BJ (cell line): Measurements from ENCODE around the gene LTB. TPM values are rescaled to one million over a fixed set of nuclear protein-coding genes. Genes with fewer than 3 reads are reported as not detected.

Experiments used
- CTCF ChIA-PET: fragments of 350-600 bp; formaldehyde crosslinking; extraction: SDS; loops from one replicate; lab custom pipeline; 2021; ENCODE audit warnings: antibody characterized with exemption, inconsistent platforms; lab: Yijun Ruan, JAX
- POLR2A ChIA-PET: fragments of 300-600 bp; sonication (Branson Sonifier 250); formaldehyde crosslinking; extraction: SDS; loops from one replicate; lab custom pipeline; 2021; ENCODE audit warnings: antibody characterized with exemption; lab: Charles Lee
- DNase-seq: peaks from one replicate; pipeline ENCODE4 v3.0.0-alpha.2; 2011; ENCODE audit warnings: low read depth
- H3K27me3 ChIP-seq: 2 replicates; pipeline ENCODE4 v1.6.0; 2011; ENCODE audit warnings: low read length; ENCODE audit not compliant: control insufficient read depth, insufficient read depth
- H3K36me3 ChIP-seq: 2 replicates; pipeline ENCODE4 v1.5.1; 2011; ENCODE audit warnings: low read length; ENCODE audit not compliant: control insufficient read depth, insufficient read depth
- H3K4me3 ChIP-seq: 2 replicates; pipeline ENCODE4 v1.5.1; 2011; ENCODE audit warnings: low read depth, mild to moderate bottlenecking, control low read depth, low read length
- polyA plus RNA-seq: library from polyadenylated mRNA; depleted of rRNA; stranded (reverse); fragments of >200 nt; gene quantifications from 2 replicates; pipeline ENCODE4 v1.2.3, GENCODE V29; 2011
- TF ChIP-seq, protein P1 (sequence below): IDR thresholded peaks from 2 replicates; pipeline ENCODE4 v1.5.1; 2011; ENCODE audit warnings: low read depth, mild to moderate bottlenecking, control low read depth, inconsistent platforms, low read length, moderate library complexity; ENCODE audit not compliant: insufficient read depth

Gene LTB
- polyA plus RNA-seq, 1 experiment, result not detected

DNA sequence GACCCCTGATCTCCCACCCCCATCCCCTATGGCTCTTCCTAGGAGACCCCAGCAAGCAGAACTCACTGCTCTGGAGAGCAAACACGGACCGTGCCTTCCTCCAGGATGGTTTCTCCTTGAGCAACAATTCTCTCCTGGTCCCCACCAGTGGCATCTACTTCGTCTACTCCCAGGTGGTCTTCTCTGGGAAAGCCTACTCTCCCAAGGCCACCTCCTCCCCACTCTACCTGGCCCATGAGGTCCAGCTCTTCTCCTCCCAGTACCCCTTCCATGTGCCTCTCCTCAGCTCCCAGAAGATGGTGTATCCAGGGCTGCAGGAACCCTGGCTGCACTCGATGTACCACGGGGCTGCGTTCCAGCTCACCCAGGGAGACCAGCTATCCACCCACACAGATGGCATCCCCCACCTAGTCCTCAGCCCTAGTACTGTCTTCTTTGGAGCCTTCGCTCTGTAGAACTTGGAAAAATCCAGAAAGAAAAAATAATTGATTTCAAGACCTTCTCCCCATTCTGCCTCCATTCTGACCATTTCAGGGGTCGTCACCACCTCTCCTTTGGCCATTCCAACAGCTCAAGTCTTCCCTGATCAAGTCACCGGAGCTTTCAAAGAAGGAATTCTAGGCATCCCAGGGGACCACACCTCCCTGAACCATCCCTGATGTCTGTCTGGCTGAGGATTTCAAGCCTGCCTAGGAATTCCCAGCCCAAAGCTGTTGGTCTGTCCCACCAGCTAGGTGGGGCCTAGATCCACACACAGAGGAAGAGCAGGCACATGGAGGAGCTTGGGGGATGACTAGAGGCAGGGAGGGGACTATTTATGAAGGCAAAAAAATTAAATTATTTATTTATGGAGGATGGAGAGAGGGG lies 8.8 kb downstream of the LTB start:
- DNase-seq, result no peak
- CTCF ChIA-PET, result interaction anchor here (1.0 to 5.3 kb wide), 6 partner anchors 8 to 28 kb away, joined by 3 to 35 read pairs (median 4); partner anchors contain the start of gene NFKBIL1
- TF ChIP-seq, protein P1, sequence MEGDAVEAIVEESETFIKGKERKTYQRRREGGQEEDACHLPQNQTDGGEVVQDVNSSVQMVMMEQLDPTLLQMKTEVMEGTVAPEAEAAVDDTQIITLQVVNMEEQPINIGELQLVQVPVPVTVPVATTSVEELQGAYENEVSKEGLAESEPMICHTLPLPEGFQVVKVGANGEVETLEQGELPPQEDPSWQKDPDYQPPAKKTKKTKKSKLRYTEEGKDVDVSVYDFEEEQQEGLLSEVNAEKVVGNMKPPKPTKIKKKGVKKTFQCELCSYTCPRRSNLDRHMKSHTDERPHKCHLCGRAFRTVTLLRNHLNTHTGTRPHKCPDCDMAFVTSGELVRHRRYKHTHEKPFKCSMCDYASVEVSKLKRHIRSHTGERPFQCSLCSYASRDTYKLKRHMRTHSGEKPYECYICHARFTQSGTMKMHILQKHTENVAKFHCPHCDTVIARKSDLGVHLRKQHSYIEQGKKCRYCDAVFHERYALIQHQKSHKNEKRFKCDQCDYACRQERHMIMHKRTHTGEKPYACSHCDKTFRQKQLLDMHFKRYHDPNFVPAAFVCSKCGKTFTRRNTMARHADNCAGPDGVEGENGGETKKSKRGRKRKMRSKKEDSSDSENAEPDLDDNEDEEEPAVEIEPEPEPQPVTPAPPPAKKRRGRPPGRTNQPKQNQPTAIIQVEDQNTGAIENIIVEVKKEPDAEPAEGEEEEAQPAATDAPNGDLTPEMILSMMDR, result no peak
- peaks cover 1% of the 10 kb centered on the region for H3K27me3 ChIP-seq
- H3K4me3 ChIP-seq, result no peak overlapping the region
- POLR2A ChIA-PET, result no interaction called here
- H3K36me3 ChIP-seq, result no peaks in the 10 kb centered on the region

DNA sequence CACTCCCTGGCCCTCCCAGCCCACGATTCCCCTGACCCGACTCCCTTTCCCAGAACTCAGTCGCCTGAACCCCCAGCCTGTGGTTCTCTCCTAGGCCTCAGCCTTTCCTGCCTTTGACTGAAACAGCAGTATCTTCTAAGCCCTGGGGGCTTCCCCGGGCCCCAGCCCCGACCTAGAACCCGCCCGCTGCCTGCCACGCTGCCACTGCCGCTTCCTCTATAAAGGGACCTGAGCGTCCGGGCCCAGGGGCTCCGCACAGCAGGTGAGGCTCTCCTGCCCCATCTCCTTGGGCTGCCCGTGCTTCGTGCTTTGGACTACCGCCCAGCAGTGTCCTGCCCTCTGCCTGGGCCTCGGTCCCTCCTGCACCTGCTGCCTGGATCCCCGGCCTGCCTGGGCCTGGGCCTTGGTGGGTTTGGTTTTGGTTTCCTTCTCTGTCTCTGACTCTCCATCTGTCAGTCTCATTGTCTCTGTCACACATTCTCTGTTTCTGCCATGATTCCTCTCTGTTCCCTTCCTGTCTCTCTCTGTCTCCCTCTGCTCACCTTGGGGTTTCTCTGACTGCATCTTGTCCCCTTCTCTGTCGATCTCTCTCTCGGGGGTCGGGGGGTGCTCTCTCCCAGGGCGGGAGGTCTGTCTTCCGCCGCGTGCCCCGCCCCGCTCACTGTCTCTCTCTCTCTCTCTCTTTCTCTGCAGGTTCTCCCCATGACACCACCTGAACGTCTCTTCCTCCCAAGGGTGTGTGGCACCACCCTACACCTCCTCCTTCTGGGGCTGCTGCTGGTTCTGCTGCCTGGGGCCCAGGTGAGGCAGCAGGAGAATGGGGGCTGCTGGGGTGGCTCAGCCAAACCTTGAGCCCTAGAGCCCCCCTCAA lies 9.9 kb downstream of the LTB start, which contains the start of gene LTA:
TSS of gene LTA (plus strand) at position 249 of the 871 bp plus-strand sequence. CDS start at position 703, 454 bp downstream.
- Histone ChIP-seq H3K4me3 (no peak within 1 kb of the TSS), H3K36me3 (no peaks in the 10 kb centered on the region), H3K27me3 (peaks cover 1% of the 10 kb centered on the region)
- no peak for DNase-seq
- TF ChIP-seq, protein P1, result no peak
- ChIA-PET POLR2A (no interaction called here), CTCF (interaction anchor here (6.5 kb wide), 1 partner anchor 8 kb away, joined by 43 read pairs; no protein-coding TSS in a partner anchor)

DNA sequence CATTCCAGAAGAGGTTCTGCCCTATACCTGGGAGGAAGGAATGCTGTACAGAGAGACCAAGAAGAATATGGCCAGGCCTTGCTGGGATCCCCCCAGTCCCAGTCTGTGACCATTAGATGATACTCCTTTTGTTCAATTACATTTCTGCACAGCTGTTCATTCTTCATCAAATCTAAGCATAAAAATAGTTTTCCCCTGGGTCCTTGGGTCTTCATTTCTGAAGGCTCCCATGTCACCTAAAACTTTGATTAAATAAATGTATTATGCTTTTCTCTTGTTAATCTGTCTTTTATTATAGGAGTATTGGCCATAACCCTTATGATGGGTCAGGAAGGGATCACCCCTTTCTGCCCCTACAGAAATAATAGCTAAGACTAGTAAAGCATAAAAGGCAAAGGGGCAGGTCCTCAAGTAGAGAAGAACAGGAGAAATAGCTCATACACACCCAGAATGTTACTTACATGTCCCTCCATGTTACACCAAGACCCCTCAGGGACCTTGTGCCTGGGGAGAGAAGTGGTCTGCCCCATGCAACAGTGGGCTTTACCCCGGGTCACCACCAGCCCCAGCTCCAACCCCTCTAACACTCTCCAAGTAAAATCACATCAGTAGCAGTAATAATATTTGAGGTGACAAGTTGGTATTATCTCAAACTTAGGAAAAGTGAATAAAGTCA lies 12.2 kb downstream of the LTB start:
- CTCF ChIA-PET, result interaction anchor here (1.1 to 6.5 kb wide), 2 partner anchors 10 to 29 kb away, joined by 5 to 43 read pairs; no protein-coding TSS in a partner anchor
- TF ChIP-seq, protein P1, result no peak
- Histone ChIP-seq H3K4me3 (no peak overlapping the region), H3K36me3 (no peaks in the 10 kb centered on the region), H3K27me3 (peaks cover 1% of the 10 kb centered on the region)
- DNase-seq, result no peak
- POLR2A ChIA-PET, result no interaction called here

DNA sequence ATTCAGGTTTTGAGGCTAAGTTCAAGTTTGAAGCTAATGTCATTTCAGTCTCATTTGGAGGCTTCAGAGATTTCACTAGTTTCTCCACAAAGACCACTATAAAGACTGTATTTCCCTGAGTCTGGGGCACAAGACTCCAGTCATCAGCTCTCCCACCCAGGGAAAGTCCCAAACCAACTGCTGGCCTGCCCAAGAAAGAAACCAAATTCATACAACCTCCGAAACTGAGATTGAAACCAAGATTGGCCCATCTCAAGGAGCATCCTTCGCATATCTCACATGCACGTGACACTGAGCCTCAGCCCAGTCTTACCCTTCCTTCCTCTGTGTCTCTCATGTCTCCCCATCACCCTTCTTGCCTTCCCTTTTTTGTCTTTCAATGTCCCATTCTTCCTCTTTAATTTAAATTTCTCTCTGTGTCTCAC lies 13.7 kb downstream of the LTB start:
- POLR2A ChIA-PET, result no interaction called here
- TF ChIP-seq, protein P1, result no peak

More for the DNA sequence above, 13.7 kb downstream of the LTB start:
- Histone ChIP-seq H3K27me3 (peaks cover 1% of the 10 kb centered on the region), H3K36me3 (no peaks in the 10 kb centered on the region), H3K4me3 (no peak overlapping the region)
- CTCF ChIA-PET, result interaction anchor here (0.7 to 6.5 kb wide), 5 partner anchors 12 to 30 kb away, joined by 3 to 43 read pairs (median 3); partner anchors contain the start of gene ATP6V1G2
- no peak for DNase-seq
